IPS DF 6.9 (cell line): ENCODE results near the gene MSANTD3.
A peak's percentile ranks its signal among the peaks of the same experiment; 100 is the strongest.
"Not testable (repeated sequence)": the region's sequence is repeated elsewhere in the genome, so short reads cannot be mapped to it uniquely, and the experiment has no call there.

ENCODE experiments used
- DNase-seq: peaks from one replicate; pipeline ENCODE4 v3.0.0-alpha.2; 2013; ENCODE audit warnings: low read depth, low spot score
- H3K27ac ChIP-seq: one replicate; pipeline ENCODE4 v1.5.1; 2013; ENCODE audit warnings: low read length, control low read depth
- H3K27me3 ChIP-seq: 2 replicates; pipeline ENCODE4 v1.6.1; 2013; ENCODE audit warnings: mild to moderate bottlenecking, low read length; ENCODE audit not compliant: control insufficient read depth, insufficient read depth
- H3K36me3 ChIP-seq: 2 replicates; pipeline ENCODE4 v1.6.1; 2013; ENCODE audit warnings: low read length; ENCODE audit not compliant: control insufficient read depth, insufficient read depth
- H3K4me1 ChIP-seq: 2 replicates; pipeline ENCODE4 v1.6.1; 2013; ENCODE audit warnings: low read length; ENCODE audit not compliant: control insufficient read depth, insufficient read depth
- H3K4me3 ChIP-seq: 2 replicates; pipeline ENCODE4 v1.5.1; 2013; ENCODE audit warnings: mild to moderate bottlenecking, low read length
- H3K9me3 ChIP-seq: 2 replicates; pipeline ENCODE4 v1.6.1; 2013; ENCODE audit warnings: low read length, inconsistent platforms; ENCODE audit not compliant: control insufficient read depth, insufficient read depth
- WGBS: extraction: QIAGEN DNeasy Blood & Tissue Kit; methylation state at CpG from one replicate; pipeline ENCODE4 v1.1.7; 2013; ENCODE audit warnings: mixed read lengths, missing lambda C conversion rate; ENCODE audit not compliant: insufficient read length, insufficient coverage; 5-methylcytosine and 5-hydroxymethylcytosine counted together

MSANTD3 gene

GRCh38 chr9:100426530-100427365 lies at the start of gene MSANTD3:
MSANTD3 (plus strand) TSS chr9:100427143; CDS start chr9:100441939, 14,796 bp downstream.
- H3K36me3 ChIP-seq = no peaks in the 10 kb centered on the region
- H3K4me3 ChIP-seq = peak within 1 kb of the TSS; percentile 86; the same call in 1 of the 2 replicates
- WGBS = no CpG with 5 or more reads among the region's 80 CpGs
- H3K27ac ChIP-seq = no peak within 1 kb of the TSS
- H3K27me3 ChIP-seq = no peaks in the 10 kb centered on the region
- H3K9me3 ChIP-seq = no peaks in the 10 kb centered on the region
- DNase-seq = no peak
- peaks cover 3% of the 10 kb centered on the region; the same call in 1 of the 2 replicates for H3K4me1 ChIP-seq

GRCh38 chr9:100379862-100380261 lies 47.1 kb upstream of the MSANTD3 start:
- no peak for DNase-seq
- no peak overlapping the region for H3K27ac ChIP-seq
- H3K4me3 ChIP-seq = no peak overlapping the region

GRCh38 chr9:100392989-100393388 lies 34.0 kb upstream of the MSANTD3 start:
- not testable (repeated sequence) for H3K4me1 ChIP-seq, DNase-seq
- WGBS = no CpG with 5 or more reads among the region's 21 CpGs

More at GRCh38 chr9:100379862-100380261, 47.1 kb upstream of the MSANTD3 start:
- WGBS = no CpG with 5 or more reads among the region's 4 CpGs
- Histone ChIP-seq H3K36me3 (no peaks in the 10 kb centered on the region), H3K4me1 (no peaks in the 10 kb centered on the region), H3K9me3 (no peaks in the 10 kb centered on the region), H3K27me3 (no peaks in the 10 kb centered on the region)

DNA sequence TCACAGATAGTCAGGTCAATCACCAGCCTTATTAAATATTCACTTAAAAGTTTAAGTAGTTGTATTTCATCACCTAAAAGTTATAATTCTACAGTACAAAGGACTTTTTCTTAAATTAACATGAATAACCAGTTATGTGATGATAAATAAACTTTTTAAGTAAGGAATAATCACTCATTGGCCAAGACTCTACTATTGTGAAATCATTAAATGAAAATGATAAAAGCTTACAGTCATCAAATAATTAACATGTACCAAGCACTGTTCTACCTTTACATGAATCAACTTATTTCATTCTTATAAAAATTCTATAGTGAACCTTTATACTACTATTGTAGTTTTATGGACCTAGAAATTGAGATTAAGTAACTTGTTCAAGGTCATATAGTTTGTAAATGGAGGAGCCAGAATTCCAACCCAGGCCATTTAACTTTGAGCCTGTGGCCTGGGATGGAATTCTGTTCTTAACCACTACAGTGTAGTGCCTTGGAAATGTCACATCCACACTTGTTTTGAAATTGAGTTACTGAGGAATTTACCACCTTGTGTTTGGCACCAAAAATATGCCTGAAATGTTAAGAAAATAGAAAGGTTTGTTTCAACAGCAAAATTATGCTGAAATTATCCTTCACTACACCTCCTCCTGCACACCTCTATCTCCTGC lies 32.8 kb upstream of the MSANTD3 start:
- no peaks in the 10 kb centered on the region for H3K4me1 ChIP-seq
- H3K9me3 ChIP-seq = no peaks in the 10 kb centered on the region
- no peak overlapping the region for H3K4me3 ChIP-seq
- no peaks in the 10 kb centered on the region for H3K27me3 ChIP-seq
- no peak overlapping the region for H3K27ac ChIP-seq
- no peak for DNase-seq
- no peaks in the 10 kb centered on the region for H3K36me3 ChIP-seq

More at GRCh38 chr9:100392989-100393388, 34.0 kb upstream of the MSANTD3 start:
- H3K9me3 ChIP-seq, H3K27ac ChIP-seq, H3K36me3 ChIP-seq, H3K4me3 ChIP-seq, H3K27me3 ChIP-seq: not testable (repeated sequence)

DNA sequence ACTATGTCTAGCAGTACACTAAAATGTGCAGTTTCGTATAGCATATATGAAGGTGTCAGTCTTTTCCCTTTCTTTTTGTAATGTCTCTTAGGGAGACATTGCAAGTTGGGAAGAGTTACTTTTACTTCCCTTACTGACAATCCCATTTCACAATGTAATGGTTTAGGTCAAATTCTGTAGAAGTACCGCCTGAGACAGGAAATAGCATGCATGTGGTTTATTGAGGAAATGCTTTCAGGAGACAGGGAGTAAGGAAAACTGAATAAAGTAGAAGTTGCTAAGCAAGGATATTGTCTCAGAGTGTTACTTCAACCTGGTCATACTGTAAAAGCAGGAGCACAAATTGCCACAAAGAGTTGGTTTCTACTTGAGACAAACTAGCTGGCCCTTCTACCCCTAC lies 32.1 kb upstream of the MSANTD3 start:
- Histone ChIP-seq H3K27me3 (no peaks in the 10 kb centered on the region), H3K4me1 (no peaks in the 10 kb centered on the region), H3K27ac (no peak overlapping the region), H3K36me3 (no peaks in the 10 kb centered on the region), H3K9me3 (no peaks in the 10 kb centered on the region), H3K4me3 (no peak overlapping the region)
- no CpG with 5 or more reads among the region's 2 CpGs for WGBS
- DNase-seq = no peak

DNA sequence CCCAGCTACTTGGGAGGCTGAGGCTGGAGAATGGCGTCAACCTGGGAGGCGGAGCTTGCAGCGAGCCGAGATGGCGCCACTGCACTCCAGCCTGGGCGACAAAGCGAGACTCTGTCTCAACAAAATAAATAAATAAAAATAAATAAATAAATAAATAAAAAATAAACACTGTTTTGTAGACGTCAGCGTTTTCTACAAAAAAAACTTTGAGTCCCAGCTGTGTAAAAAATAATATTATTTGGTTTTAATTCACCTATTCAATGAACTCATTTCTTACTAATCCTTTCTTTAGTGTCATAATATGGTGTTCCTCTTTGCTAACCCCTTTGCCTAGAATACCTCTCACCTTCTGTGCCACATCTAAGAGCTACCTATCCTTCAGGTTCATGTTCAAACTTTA lies 30.2 kb upstream of the MSANTD3 start:
- H3K4me1 ChIP-seq = no peaks in the 10 kb centered on the region
- no peaks in the 10 kb centered on the region for H3K9me3 ChIP-seq
- WGBS = no CpG with 5 or more reads among the region's 9 CpGs

GRCh38 chr9:100397529-100398266 lies 29.2 kb upstream of the MSANTD3 start:
- no peak overlapping the region for H3K4me3 ChIP-seq
- no peak for DNase-seq
- H3K4me1 ChIP-seq = no peaks in the 10 kb centered on the region
- H3K9me3 ChIP-seq = no peaks in the 10 kb centered on the region
- no peak overlapping the region for H3K27ac ChIP-seq
- H3K36me3 ChIP-seq = no peaks in the 10 kb centered on the region
- WGBS = no CpG with 5 or more reads among the region's 3 CpGs
- no peaks in the 10 kb centered on the region for H3K27me3 ChIP-seq

More for the DNA sequence above, 30.2 kb upstream of the MSANTD3 start:
- H3K27me3 ChIP-seq = no peaks in the 10 kb centered on the region
- no peak overlapping the region for H3K27ac ChIP-seq
- no peaks in the 10 kb centered on the region for H3K36me3 ChIP-seq
- DNase-seq = no peak
- H3K4me3 ChIP-seq = no peak overlapping the region

- no CpG with 5 or more reads among the region's 1 CpG for WGBS
- H3K4me1 ChIP-seq = no peaks in the 10 kb centered on the region
- DNase-seq = no peak
Measured at GRCh38 chr9:100401042-100401441, 25.9 kb upstream of the MSANTD3 start.

GRCh38 chr9:100406962-100407361 lies 20.0 kb upstream of the MSANTD3 start:
- Histone ChIP-seq H3K9me3 (no peaks in the 10 kb centered on the region), H3K27me3 (no peaks in the 10 kb centered on the region), H3K4me1 (peaks cover 3% of the 10 kb centered on the region; the same call in 1 of the 2 replicates), H3K27ac (no peak overlapping the region), H3K36me3 (no peaks in the 10 kb centered on the region), H3K4me3 (no peak overlapping the region)
- DNase-seq = no peak
- no CpG with 5 or more reads among the region's 1 CpG for WGBS

More at GRCh38 chr9:100401042-100401441, 25.9 kb upstream of the MSANTD3 start:
- Histone ChIP-seq H3K27ac (no peak overlapping the region), H3K36me3 (no peaks in the 10 kb centered on the region), H3K9me3 (no peaks in the 10 kb centered on the region), H3K4me3 (no peak overlapping the region), H3K27me3 (no peaks in the 10 kb centered on the region)

GRCh38 chr9:100408546-100409175 lies 18.3 kb upstream of the MSANTD3 start:
- no peak for DNase-seq

More at GRCh38 chr9:100408546-100409175, 18.3 kb upstream of the MSANTD3 start:
- Histone ChIP-seq H3K27ac (no peak overlapping the region), H3K9me3 (no peaks in the 10 kb centered on the region), H3K4me3 (no peak overlapping the region), H3K27me3 (no peaks in the 10 kb centered on the region), H3K36me3 (no peaks in the 10 kb centered on the region), H3K4me1 (peaks cover 3% of the 10 kb centered on the region; the same call in 1 of the 2 replicates)
- WGBS = no CpG with 5 or more reads among the region's 5 CpGs
